ENCODE measurements around the gene RIPK4. TPM values are rescaled to one million over a fixed set of nuclear protein-coding genes. Genes with fewer than 3 reads are reported as not detected.

Gene RIPK4
- total and polyA plus RNA-seq, 2 of the 13 experiments (the other 11 are each of a cell fraction or from before 2014, with no cell fraction given), result 3.1 to 4.9 TPM

DNA sequence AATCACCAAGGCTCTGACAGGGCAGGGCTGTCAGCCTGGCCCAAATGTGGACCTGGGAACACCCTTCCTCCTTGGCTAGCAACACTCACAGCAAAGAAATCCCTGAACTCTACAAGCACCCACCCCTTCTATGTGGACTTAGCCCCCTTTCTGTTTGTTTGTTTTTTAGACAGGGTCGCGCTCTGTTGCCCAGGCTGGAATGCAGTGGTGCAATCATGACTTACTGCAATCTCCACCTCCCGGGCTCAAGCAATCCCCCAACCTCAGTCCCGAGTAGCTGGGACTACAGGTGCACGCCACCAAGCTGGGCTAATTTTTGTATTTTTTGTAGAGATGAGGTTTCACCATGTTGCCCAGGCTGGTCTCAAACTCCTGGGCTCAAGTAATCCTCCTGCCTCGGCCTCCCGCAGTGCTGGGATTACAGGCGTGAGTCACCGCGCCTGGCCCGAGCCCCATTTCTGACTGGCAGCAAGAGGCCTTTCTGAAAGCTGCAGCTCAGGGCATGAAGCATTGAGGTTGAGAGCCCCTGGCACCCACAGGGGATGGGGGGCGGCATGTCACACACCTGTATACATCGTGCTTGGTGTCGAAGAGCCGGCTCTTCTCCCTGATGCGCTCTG, 16.2 kb downstream of the RIPK4 start (continued):
- TF ChIP-seq PAX8 (CRISPR knock-in tag; IDR thresholded peaks at IDR 0.05; ENCODE audit: borderline replicate concordance) (no peak), ZNF607 (CRISPR knock-in tag; IDR thresholded peaks at IDR 0.05; ENCODE audit: borderline replicate concordance) (no peak), ELF1 (CRISPR knock-in tag; IDR thresholded peaks at IDR 0.05) (no peak), MATR3 (CRISPR knock-in tag; IDR thresholded peaks at IDR 0.05) (no peak), ZNF589 (CRISPR knock-in tag; conservative IDR thresholded peaks at IDR 0.05) (no peak), SOX13 (IDR thresholded peaks at IDR 0.05) (no peak), SOX13 (CRISPR knock-in tag; conservative IDR thresholded peaks at IDR 0.05 in 1 of 2, IDR thresholded peaks at IDR 0.05 in 1 of 2) (peak in 1 of 2 experiments; percentile 78; a peak in 2 of 4 replicates), TEAD3 (CRISPR knock-in tag; optimal IDR thresholded peaks at IDR 0.05; ENCODE audit: borderline replicate concordance) (peak; percentile 98), WIZ (CRISPR knock-in tag; IDR thresholded peaks at IDR 0.05) (no peak), ZNF282 (IDR thresholded peaks at IDR 0.05; ENCODE audit: partially characterized antibody) (no peak), ISL2 (CRISPR knock-in tag; IDR thresholded peaks at IDR 0.05) (peak; percentile 58; the same call in 1 of the 2 replicates)
- TF ChIP-seq, protein P1, sequence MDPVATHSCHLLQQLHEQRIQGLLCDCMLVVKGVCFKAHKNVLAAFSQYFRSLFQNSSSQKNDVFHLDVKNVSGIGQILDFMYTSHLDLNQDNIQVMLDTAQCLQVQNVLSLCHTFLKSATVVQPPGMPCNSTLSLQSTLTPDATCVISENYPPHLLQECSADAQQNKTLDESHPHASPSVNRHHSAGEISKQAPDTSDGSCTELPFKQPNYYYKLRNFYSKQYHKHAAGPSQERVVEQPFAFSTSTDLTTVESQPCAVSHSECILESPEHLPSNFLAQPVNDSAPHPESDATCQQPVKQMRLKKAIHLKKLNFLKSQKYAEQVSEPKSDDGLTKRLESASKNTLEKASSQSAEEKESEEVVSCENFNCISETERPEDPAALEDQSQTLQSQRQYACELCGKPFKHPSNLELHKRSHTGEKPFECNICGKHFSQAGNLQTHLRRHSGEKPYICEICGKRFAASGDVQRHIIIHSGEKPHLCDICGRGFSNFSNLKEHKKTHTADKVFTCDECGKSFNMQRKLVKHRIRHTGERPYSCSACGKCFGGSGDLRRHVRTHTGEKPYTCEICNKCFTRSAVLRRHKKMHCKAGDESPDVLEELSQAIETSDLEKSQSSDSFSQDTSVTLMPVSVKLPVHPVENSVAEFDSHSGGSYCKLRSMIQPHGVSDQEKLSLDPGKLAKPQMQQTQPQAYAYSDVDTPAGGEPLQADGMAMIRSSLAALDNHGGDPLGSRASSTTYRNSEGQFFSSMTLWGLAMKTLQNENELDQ (CRISPR knock-in tag; IDR thresholded peaks at IDR 0.05; ENCODE audit: borderline replicate concordance), result no peak
- TF ChIP-seq, protein P2, sequence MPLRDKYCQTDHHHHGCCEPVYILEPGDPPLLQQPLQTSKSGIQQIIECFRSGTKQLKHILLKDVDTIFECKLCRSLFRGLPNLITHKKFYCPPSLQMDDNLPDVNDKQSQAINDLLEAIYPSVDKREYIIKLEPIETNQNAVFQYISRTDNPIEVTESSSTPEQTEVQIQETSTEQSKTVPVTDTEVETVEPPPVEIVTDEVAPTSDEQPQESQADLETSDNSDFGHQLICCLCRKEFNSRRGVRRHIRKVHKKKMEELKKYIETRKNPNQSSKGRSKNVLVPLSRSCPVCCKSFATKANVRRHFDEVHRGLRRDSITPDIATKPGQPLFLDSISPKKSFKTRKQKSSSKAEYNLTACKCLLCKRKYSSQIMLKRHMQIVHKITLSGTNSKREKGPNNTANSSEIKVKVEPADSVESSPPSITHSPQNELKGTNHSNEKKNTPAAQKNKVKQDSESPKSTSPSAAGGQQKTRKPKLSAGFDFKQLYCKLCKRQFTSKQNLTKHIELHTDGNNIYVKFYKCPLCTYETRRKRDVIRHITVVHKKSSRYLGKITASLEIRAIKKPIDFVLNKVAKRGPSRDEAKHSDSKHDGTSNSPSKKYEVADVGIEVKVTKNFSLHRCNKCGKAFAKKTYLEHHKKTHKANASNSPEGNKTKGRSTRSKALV (CRISPR knock-in tag; IDR thresholded peaks at IDR 0.05), result no peak
- TF ChIP-seq, protein P3, sequence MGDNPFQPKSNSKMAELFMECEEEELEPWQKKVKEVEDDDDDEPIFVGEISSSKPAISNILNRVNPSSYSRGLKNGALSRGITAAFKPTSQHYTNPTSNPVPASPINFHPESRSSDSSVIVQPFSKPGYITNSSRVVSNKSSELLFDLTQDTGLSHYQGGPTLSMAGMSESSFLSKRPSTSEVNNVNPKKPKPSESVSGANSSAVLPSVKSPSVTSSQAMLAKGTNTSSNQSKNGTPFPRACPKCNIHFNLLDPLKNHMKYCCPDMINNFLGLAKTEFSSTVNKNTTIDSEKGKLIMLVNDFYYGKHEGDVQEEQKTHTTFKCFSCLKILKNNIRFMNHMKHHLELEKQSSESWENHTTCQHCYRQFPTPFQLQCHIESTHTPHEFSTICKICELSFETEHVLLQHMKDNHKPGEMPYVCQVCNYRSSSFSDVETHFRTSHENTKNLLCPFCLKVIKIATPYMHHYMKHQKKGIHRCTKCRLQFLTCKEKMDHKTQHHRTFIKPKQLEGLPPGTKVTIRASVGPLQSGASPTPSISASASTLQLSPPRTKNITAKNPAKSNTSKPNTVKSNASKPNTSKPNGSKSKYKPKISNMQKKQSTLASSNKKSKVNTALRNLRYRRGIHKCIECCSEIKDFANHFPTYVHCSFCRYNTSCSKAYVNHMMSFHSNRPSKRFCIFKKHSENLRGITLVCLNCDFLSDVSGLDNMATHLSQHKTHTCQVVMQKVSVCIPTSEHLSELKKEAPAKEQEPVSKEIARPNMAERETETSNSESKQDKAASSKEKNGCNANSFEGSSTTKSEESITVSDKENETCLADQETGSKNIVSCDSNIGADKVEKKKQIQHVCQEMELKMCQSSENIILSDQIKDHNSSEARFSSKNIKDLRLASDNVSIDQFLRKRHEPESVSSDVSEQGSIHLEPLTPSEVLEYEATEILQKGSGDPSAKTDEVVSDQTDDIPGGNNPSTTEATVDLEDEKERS (CRISPR knock-in tag; IDR thresholded peaks at IDR 0.05), result 0 out of 2 replicates have a peak, but pooled peaks have one; percentile 52
- TF ChIP-seq, protein P4, sequence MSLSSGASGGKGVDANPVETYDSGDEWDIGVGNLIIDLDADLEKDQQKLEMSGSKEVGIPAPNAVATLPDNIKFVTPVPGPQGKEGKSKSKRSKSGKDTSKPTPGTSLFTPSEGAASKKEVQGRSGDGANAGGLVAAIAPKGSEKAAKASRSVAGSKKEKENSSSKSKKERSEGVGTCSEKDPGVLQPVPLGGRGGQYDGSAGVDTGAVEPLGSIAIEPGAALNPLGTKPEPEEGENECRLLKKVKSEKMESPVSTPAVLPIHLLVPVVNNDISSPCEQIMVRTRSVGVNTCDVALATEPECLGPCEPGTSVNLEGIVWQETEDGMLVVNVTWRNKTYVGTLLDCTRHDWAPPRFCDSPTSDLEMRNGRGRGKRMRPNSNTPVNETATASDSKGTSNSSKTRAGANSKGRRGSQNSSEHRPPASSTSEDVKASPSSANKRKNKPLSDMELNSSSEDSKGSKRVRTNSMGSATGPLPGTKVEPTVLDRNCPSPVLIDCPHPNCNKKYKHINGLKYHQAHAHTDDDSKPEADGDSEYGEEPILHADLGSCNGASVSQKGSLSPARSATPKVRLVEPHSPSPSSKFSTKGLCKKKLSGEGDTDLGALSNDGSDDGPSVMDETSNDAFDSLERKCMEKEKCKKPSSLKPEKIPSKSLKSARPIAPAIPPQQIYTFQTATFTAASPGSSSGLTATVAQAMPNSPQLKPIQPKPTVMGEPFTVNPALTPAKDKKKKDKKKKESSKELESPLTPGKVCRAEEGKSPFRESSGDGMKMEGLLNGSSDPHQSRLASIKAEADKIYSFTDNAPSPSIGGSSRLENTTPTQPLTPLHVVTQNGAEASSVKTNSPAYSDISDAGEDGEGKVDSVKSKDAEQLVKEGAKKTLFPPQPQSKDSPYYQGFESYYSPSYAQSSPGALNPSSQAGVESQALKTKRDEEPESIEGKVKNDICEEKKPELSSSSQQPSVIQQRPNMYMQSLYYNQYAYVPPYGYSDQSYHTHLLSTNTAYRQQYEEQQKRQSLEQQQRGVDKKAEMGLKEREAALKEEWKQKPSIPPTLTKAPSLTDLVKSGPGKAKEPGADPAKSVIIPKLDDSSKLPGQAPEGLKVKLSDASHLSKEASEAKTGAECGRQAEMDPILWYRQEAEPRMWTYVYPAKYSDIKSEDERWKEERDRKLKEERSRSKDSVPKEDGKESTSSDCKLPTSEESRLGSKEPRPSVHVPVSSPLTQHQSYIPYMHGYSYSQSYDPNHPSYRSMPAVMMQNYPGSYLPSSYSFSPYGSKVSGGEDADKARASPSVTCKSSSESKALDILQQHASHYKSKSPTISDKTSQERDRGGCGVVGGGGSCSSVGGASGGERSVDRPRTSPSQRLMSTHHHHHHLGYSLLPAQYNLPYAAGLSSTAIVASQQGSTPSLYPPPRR (CRISPR knock-in tag; IDR thresholded peaks at IDR 0.05; ENCODE audit: borderline replicate concordance), result peak; percentile 77; the same call in 1 of the 2 replicates
- TF ChIP-seq, protein P5, sequence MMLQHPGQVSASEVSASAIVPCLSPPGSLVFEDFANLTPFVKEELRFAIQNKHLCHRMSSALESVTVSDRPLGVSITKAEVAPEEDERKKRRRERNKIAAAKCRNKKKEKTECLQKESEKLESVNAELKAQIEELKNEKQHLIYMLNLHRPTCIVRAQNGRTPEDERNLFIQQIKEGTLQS (CRISPR knock-in tag; IDR thresholded peaks at IDR 0.05), result 0 out of 2 replicates have a peak, but pooled peaks have one; percentile 46
